Fibroblast of skin of left biceps (primary cell): Measurements from ENCODE around the gene ARL6.

Experiments
- DNase-seq, 2 experiments: peaks; one replicate each; pipeline ENCODE4 v3.0.0-alpha.2; 2013; ENCODE audit warnings: low read depth in 2 of 2

ARL6 gene

GRCh38 chr3:97764407-97765238 lies at the start of gene ARL6:
TSS of gene ARL6 (plus strand) at chr3:97764758. CDS start at chr3:97768108, 3,350 bp downstream.
- DNase-seq = peak; percentile 50 to 52

- DNase-seq = peak; percentile 21 to 23
Measured at GRCh38 chr3:97719156-97719821, 45.3 kb upstream of the ARL6 start.

- DNase-seq = no peak
Measured at GRCh38 chr3:97720417-97720816, 44.1 kb upstream of the ARL6 start.

- no peak for DNase-seq
Measured at GRCh38 chr3:97721446-97721845, 43.1 kb upstream of the ARL6 start.

GRCh38 chr3:97736928-97737327 lies 27.6 kb upstream of the ARL6 start:
- no peak for DNase-seq

- no peak for DNase-seq
Measured at GRCh38 chr3:97738761-97739160, 25.8 kb upstream of the ARL6 start.

- no peak for DNase-seq
Measured at GRCh38 chr3:97742036-97742435, 22.5 kb upstream of the ARL6 start.

GRCh38 chr3:97744289-97744688 lies 20.3 kb upstream of the ARL6 start:
- no peak for DNase-seq

GRCh38 chr3:97763586-97764406 lies 762 bp upstream of the ARL6 start:
- no peak for DNase-seq

GRCh38 chr3:97765336-97765735 lies 778 bp downstream of the ARL6 start:
- no peak for DNase-seq

GRCh38 chr3:97772926-97773325 lies 8.4 kb downstream of the ARL6 start:
- no peak for DNase-seq

GRCh38 chr3:97778152-97778551 lies 13.6 kb downstream of the ARL6 start:
- DNase-seq = no peak

- peak; percentile 6 to 13 for DNase-seq
Measured at GRCh38 chr3:97793420-97794019, 29.0 kb downstream of the ARL6 start.

- no peak for DNase-seq
Measured at GRCh38 chr3:97795951-97796350, 31.4 kb downstream of the ARL6 start.

GRCh38 chr3:97804471-97804870 lies 39.9 kb downstream of the ARL6 start:
- no peak for DNase-seq

GRCh38 chr3:97810779-97811390 lies 46.3 kb downstream of the ARL6 start:
- no peak for DNase-seq

GRCh38 chr3:97815149-97815917 lies 50.8 kb downstream of the ARL6 start:
- DNase-seq = no peak

GRCh38 chr3:97816811-97817210 lies 52.3 kb downstream of the ARL6 start:
- DNase-seq = no peak

GRCh38 chr3:97817965-97818364 lies 53.4 kb downstream of the ARL6 start:
- no peak for DNase-seq

GRCh38 chr3:97820780-97821179 lies 56.2 kb downstream of the ARL6 start:
- DNase-seq = no peak

- DNase-seq = no peak
Measured at GRCh38 chr3:97821287-97821773, 56.8 kb downstream of the ARL6 start.
